OCI-LY7 (cell line): ENCODE results near the gene SH2D3C.

Source experiments
- CTCF ChIP-seq: fragments of 200-600 bp; sonication (generic); conservative IDR thresholded peaks from 2 replicates; pipeline ENCODE4 v1.5.1; 2014; ENCODE audit warnings: mild to moderate bottlenecking, antibody characterized with exemption, low read length, moderate library complexity, mixed read lengths
- EZH2phosphoT487 ChIP-seq: fragments of 200-600 bp; sonication (generic); IDR thresholded peaks from 2 replicates; pipeline ENCODE4 v1.6.1; 2018; ENCODE audit warnings: low read depth, borderline replicate concordance, mild to moderate bottlenecking, mixed run types, antibody characterized with exemption, low read length, moderate library complexity, mixed read lengths

DNA sequence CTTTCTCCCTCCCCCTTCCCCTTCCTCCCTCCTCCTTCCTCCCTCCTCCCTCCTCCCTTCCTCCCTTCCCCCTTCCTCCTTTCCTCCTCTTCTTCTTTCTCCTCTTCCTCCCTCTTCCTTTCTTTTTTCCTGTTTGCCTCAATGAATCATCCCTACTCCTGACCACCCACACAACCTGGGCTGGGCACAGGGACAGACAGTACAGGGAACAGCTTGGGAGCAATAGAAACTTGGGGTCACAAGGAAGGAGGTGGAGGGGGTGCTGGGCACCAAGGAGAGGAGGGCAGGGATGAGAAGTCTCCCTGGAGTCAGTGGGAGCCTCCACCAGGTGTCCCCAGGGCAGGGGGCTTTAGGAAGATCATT lies 57.6 kb downstream of the SH2D3C start:
- TF ChIP-seq CTCF (no peak), EZH2phosphoT487 (no peak)
